Hematopoietic multipotent progenitor cell treated with erythropoietin and hydrocortisone succinate and interleukin-3 and kit ligand, for 8 days (in vitro differentiated cells): Measurements from ENCODE around the gene RNF186.
"Not testable (repeated sequence)": the region's sequence is repeated elsewhere in the genome, so short reads cannot be mapped to it uniquely, and the experiment has no call there.

Source experiments
- DNase-seq: peaks from one replicate; pipeline ENCODE4 v3.0.0-alpha.2; 2015

The RNF186 gene

DNA sequence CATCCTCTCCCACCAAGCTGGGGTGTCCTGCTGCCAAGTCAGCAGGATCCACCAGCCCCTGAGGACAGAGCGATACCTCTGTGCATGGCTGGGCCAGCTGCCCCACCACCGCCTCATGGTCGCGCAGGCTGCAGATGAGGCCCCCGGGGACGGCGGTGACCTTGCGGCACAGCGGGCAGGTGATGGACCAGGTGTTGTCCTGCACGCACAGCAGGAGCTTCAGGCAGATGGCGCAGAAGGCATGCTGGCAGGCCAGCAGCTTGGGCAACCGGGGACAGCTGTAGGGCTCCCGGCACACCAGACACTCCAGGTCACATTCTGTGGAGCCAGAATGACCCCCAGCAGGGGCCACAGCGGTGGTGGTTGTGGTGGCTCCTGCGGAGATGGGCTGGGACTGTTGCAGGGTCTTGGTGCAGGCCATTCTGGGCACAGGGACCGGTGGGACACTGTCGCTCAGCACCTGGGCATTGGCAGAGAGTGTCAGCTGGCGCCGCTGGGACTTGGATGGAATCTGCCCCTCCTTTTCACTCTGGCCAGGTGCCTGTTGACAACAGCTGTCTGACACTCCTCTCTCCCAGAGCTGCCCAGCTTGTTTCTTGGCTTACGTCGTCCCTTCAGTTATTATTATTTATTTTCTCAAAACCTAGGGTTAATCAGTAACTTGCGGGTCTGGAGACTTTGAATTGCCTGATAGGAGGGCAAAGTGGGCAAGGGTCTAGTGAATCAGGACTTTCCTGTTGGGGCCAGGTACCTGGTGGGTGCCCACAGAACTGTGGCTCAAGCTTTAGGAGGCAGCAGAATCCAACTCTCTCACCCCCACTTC, at the start of gene RNF186:
Gene RNF186 (minus strand): TSS at position 603 of the 823 bp plus-strand sequence. CDS start 182 bp downstream, at position 421.
- DNase-seq: no peak

- no peak for DNase-seq
Observed at GRCh38 chr1:19864570-19865160, 49.6 kb upstream of the RNF186 start.

- DNase-seq: no peak
Observed at GRCh38 chr1:19862944-19863343, 47.9 kb upstream of the RNF186 start.

DNA sequence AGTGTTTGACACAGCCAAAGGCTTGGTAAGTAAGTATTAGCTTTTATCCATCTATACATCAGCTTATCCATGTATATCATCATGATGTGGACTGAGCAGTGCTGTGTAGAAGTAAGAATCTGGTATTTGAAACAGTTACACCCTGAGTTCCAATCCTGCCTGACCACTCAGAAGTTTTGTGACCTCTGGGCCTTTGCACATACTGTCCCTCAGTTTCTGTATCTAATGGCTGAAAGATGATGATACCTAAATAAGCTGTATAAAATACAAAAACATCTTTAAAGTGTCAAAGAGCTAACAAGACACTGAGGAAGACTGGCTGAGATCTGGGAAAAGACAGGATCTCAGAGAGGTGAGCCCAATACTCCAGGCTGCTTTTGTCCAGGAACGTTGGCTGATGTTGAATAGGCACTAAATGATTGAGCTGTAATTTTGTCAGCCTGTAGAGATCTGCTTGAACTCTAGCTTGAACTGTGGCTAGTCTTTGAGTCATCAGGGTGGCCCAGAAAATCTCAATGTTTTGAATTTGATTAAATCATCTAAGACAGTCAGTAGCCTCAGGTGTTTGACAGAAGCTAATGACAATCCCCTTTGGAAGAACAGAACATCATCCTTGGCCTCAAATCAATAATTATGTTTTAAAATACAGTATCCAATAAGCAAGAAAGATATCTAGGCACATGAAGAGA, 46.9 kb upstream of the RNF186 start:
- no peak for DNase-seq

- no peak for DNase-seq
Observed at GRCh38 chr1:19861034-19861433, 46.0 kb upstream of the RNF186 start.

DNA sequence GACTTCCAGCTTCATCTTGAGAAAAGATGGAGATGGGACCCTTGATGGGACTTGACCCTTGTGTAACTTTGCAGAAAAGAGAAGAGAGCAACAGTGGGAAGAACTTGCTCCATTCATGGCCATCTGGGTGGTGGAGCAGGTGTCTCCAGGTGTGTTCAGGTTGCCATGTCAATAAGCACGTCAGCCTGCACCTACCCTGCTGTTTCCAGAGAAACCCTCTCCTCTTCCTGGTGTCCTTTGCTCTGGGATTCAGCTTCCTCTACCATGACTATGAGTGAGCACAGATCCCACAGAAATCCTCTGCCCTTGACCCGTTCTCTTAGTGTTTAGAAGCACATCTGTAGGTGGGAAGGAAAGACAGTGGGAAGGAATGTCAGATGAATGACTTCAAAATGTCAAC, 45.3 kb upstream of the RNF186 start:
- no peak for DNase-seq

DNA sequence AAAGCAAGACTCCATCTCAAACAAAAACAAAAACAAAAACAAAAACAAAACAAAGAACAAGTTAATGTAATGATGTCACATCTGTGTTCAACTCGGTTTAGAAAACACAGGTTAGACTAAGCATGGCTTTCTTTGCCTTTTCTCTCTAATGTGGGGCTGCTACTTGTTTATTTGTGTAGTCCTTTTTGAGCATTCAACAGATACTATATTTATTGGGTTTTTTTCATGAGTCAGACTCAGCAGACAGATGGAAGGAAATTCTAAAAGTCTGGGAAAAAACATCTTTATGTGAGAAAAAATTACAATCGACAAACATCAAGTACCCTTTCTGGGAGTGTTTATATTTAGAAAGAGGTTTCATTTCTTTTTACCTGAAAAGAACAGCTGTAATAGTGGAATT, 44.8 kb upstream of the RNF186 start:
- no peak for DNase-seq

DNA sequence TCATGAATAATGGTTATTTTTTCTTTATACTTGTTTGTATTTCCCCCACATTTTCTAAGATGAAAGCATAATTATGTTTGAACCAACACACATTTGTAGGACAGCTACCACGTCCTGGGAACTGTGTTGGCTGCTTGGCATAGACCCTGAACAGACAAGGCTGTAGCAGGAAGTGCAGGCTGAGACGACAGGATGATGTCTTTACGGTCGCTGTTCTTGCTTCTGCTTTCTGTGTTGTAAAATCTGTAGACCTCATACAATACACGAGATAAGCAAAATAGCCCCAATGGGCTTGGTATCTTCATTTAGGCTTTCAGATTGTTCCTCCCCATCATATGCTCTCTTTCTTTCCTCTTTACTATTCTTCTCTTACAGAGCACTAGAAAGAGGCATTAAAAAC, 43.8 kb upstream of the RNF186 start:
- DNase-seq: no peak

GRCh38 chr1:19854866-19855265, 39.8 kb upstream of the RNF186 start:
- no peak for DNase-seq

DNA sequence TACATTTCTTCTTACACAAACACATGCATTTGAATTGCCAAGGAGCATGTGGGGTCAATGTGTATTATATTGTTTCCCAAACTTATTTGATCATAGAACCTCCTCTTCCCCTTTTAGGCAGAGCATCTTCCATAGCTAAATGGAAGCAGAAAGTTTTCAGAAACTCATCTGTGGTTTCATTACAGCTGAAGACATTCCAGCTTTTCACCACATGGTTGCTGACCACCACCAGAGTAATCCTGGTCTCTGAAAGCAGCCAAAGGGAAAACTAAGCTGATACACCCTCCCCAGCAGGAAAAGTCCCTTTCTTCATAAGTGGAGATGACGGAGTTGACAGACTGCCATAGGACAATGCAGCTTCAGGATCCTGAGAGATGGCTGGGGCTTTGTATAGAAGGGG, 37.0 kb upstream of the RNF186 start:
- DNase-seq: no peak

- DNase-seq: no peak
Observed at GRCh38 chr1:19850214-19850613, 35.1 kb upstream of the RNF186 start.

GRCh38 chr1:19849307-19849706, 34.2 kb upstream of the RNF186 start:
- DNase-seq: not testable (repeated sequence)

GRCh38 chr1:19847334-19847733, 32.3 kb upstream of the RNF186 start:
- not testable (repeated sequence) for DNase-seq

GRCh38 chr1:19846338-19846737, 31.3 kb upstream of the RNF186 start:
- DNase-seq: no peak

GRCh38 chr1:19845555-19845954, 30.5 kb upstream of the RNF186 start:
- no peak for DNase-seq

DNA sequence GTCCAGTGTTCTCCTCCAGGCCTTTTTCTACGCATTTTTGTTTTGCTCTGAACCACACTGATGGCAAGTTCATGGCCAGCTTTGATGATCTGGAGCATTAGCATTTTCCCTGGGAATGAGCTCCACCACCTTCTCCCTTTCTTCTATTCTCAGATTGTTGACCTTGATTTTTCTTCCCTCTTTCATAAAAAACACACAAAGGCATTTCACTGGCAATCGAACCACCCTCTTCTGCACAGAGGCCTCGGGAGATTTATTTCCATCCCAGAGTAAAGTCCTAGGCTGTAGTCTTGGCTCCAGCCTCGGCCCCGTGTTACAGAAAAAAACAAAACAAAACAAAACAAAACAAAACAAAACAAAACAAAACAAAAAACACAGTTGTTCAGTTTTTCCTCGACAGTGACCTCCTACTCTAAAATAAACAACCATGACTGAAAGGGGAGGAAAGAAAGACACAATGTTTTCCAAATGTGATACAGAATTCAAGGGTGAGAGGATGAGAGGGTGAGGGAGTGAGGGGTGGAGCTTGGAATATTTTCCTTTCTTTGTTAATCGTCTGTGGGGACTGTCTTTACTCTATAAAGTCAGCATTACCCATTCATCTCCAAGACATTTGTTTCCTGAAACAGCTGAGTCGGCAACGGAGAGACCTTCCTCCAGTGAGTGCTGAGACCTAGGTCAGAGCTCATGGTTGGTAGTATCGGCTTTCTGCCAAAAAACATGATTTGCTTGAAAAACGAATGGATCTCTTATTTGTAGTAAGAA, 29.8 kb upstream of the RNF186 start:
- DNase-seq: no peak

DNA sequence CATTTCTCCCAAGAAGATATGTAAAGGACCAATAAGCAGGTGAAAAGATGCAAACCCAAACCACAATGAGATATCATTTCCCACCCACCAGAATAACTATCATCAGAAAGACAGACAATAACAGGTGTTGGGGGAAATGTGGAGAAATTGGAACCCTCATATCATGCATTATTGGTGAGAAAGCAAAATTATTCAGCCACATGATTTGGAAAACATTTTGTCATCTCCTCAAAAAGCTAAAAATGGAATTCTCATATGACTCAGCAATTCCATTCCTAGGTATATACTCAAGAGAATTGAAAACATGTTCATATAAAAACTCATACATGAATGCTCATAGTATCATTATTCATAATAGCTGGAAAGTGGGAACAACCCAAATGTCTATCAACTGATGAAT, 25.1 kb upstream of the RNF186 start:
- DNase-seq: no peak

DNA sequence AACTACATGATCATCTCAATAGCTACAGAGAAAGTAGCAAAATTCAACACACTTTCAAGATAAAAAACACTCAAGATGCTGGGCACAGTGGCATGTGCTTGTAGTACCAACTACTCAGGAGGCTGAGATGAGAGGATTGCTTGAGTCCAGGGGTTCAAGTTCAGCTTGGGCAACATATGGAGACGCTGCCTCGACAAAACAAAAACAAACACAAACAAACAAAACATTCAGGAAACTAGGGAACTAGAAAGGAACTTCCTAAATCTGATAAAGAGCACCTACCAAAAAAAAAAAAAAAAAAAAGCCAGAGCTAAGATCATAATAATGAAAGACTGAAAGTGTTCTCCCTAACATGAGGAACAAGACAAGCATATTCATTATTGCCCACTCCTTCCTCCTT, 22.8 kb upstream of the RNF186 start:
- no peak for DNase-seq

- DNase-seq: no peak
Observed at GRCh38 chr1:19835578-19835977, 20.5 kb upstream of the RNF186 start.

DNA sequence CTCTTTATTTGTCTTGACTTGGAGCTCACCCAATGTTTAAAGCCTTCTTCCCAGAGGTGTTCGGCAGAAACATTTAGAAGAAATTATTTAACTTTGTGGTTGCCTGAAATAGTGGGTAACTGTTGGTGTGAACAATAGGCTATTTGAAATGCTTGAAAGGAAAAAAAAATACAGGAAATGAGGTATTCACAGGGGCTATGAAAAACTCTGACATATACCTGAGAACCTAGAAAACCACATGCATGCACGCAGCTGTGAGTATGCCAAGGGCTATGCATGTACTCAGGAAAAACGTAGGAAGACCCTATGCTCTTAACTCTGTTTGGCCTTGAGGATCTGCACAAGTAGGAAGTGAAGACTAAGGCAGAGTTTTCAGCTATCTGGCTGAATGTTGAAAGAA, 16.4 kb upstream of the RNF186 start:
- DNase-seq: no peak

GRCh38 chr1:19828546-19828945, 13.5 kb upstream of the RNF186 start:
- no peak for DNase-seq

DNA sequence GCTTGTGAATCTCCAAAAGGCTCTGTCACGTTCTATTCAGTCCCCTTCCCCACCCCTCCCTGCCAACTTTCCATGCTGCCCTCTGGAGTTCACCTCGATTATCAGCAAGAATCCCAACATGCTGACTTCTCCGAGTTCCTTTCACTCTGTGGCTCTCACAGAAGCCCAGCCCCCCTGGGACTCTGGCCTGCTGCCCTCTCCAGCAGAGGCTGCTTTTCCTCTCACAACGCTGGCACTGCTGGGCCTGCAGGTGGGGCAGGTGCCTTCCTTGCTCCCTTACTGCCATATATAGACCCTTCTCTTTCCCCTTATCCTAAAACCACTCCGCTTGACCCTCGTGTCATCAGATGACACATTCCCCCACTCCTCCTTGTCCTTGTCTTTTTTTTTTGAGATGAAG, 10.2 kb upstream of the RNF186 start:
- DNase-seq: no peak

- no peak for DNase-seq
Observed at GRCh38 chr1:19824541-19824940, 9.5 kb upstream of the RNF186 start.
